ENCODE data around the gene LRP1.

GRCh38 chr12:57215065-57215464 is 86.8 kb downstream of the LRP1 start:
- TF ChIP-seq TAF1 (IDR thresholded peaks at IDR 0.05; ENCODE audit: borderline replicate concordance, insufficient read depth, low read length) (no peak), POLR2AphosphoS5 (IDR thresholded peaks at IDR 0.05; ENCODE audit: low read depth, low read length) (no peak), SIN3A (IDR thresholded peaks at IDR 0.05; ENCODE audit: borderline replicate concordance, insufficient read depth, low read length) (no peak)

Data from PFSK-1 (cell line).